ENCODE results near the gene FAF1.

DNA sequence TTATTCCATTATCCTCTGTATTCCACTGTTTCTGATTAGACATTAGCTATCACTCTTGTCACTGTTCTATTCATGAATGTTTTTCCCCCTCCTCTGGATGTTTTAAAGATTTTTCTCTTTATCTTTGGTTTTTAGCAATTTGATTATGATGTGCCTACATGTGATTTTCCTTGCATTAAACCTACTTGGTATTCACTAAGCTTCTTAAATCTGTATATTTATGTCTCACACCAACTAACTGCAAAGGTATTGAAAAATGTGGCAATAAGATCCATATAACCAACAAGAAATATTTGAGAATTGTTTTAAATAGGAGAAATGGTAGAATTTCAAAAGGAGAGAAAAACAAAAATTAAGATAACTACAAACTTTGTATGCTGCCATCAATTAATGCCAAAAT lies 25.2 kb downstream of the FAF1 start:
- TF ChIP-seq, protein P1, sequence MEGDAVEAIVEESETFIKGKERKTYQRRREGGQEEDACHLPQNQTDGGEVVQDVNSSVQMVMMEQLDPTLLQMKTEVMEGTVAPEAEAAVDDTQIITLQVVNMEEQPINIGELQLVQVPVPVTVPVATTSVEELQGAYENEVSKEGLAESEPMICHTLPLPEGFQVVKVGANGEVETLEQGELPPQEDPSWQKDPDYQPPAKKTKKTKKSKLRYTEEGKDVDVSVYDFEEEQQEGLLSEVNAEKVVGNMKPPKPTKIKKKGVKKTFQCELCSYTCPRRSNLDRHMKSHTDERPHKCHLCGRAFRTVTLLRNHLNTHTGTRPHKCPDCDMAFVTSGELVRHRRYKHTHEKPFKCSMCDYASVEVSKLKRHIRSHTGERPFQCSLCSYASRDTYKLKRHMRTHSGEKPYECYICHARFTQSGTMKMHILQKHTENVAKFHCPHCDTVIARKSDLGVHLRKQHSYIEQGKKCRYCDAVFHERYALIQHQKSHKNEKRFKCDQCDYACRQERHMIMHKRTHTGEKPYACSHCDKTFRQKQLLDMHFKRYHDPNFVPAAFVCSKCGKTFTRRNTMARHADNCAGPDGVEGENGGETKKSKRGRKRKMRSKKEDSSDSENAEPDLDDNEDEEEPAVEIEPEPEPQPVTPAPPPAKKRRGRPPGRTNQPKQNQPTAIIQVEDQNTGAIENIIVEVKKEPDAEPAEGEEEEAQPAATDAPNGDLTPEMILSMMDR (IDR thresholded peaks at IDR 0.05): no peak
- TF ChIP-seq POLR2A (IDR thresholded peaks at IDR 0.05; ENCODE audit: low read depth): no peak
- TF ChIP-seq POLR2AphosphoS5 (IDR thresholded peaks at IDR 0.05): no peak

Measured in esophagus muscularis mucosa (tissue), 3 donors.